Measurements from ENCODE around the gene GREB1.

Gene GREB1

DNA sequence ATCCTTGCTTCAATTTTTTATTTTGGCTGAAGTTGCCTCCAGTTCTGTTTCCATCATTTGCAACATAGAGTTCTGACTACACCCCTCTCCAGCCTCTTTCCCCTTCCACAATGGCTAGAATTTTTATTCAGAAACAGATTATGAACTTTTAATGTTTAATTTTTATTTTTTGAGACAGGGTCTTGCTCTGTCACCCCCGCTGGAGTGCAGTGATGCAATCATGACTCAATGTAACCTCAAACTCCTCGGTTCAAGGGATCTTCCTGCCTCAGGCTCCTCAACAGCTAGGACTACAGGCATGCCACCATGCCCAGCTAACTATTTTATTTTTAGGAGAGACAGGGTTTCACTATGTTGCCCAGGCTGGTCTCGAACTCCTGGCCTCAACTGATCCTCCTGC, 133.3 kb downstream of the GREB1 start:
- DNase-seq = no peak

DNA sequence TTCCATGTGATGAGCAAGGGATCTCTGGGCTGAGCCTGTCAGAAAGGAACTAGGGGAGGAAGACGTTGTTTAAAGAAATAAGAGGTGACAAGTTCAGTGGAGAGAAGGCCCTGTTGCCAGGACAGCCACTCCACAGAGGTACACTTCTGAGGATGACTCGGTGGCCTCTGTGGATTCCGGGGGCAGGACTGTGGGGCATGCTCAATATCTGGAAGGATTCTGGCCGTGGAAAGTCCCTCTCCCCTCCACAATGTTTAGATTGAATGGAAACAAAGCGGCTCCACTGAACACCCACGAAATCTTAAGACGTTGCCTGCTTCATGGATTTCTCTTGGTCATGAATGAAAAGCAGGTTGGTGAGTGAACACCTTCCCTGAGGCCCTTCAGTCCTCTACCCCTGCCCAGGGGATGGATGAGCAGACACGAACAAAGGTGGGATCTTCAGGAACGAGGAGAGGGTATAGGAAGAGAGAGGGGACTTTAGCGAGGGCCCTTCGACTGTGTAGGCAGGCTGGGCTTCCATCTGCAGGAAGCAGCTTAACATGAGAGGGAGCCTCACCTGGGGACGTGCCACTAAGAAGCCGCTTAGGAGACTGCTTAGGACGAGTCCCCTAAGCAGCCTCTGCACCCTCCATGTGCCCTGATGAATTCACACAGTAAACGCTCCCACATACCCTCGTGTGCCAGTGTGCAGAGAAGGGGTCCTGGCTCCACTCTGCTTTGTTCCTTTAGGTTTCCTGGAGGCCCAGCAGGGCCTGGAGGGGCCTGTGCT, 134.2 kb downstream of the GREB1 start:
- no peak for DNase-seq

DNA sequence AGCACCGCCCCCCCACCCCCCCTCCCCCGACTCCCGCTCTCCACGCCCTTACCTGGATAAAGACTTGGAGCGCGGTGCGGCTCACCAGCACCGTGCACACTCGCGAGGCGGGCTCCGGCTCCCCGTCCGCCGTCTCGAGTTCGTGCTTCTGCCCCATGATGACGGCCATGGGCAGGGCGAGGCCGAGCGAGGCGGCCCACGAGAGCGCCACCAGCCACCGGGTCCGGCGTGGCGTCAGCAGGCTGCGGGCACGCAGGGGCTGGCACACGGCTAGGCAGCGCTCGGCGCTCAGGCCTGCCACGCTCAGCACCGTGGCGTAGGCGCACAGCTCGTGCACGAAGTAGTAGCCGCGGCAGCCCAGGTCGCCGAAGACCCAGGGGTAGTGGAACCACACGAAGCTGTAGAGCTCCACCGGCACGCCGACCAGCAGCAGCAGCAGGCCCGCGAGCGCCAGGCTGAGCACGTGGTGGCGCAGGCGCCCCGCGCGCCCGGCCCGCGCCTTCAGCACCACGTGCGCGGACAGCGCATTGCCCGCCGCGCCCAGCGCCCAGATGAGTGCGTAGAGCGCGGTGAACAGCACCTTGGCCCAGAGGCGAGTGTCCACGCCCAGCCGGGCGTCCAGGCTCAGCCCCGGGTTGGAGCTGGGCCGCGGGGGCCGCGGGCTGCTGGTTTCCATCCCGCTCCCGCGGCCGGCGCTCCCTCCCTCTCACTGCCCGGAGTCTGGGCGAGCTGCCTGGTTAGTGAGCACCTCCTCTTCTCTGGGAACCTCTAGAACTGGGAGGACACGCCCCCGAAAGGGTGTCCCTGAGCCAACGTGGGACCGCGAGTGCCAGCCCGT, 135.8 kb downstream of the GREB1 start, which contains the start of gene NTSR2:
TSS of gene NTSR2 (minus strand) at position 742 of the 838 bp plus-strand sequence. CDS start at position 676, 66 bp downstream.
- DNase-seq = peak; percentile 30

DNA sequence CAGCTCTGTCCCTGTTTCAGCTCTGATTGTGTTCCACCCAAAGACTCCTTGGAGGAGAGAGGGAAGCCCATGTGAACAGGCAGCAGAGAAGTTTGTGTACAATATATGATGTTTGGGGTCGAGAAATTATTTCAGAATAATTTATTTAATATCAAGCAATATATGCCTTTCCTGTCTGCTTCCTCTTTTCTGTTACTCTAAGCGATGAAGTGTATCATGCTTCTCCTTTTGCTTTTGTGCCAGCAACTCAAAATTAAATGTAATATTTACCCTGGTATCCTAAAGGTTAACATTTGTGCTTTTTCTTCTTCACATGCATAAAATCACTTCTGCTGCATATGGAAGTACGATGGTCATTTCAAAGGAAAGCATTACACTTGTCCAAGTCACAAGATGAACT, 138.6 kb downstream of the GREB1 start:
- DNase-seq = no peak

DNA sequence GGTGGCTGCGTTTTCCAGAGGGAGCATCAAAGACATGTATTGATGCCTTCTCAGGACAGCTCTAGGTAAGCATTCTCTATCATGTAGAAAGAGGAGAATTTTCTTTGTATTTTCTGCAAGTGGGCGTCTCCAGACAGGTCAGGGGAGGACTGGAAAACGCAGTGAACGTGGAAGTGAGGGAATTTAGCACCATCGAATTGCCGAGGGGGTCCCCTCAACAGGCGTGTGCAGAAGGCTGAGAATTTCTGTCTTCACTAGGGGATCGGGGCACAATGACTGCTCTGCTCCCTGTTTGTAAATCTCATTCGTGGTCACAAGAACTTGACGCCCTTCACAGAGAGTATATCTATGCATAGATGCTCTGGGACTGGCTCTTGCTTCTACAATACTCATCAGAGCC, 141.1 kb downstream of the GREB1 start:
- no peak for DNase-seq

DNA sequence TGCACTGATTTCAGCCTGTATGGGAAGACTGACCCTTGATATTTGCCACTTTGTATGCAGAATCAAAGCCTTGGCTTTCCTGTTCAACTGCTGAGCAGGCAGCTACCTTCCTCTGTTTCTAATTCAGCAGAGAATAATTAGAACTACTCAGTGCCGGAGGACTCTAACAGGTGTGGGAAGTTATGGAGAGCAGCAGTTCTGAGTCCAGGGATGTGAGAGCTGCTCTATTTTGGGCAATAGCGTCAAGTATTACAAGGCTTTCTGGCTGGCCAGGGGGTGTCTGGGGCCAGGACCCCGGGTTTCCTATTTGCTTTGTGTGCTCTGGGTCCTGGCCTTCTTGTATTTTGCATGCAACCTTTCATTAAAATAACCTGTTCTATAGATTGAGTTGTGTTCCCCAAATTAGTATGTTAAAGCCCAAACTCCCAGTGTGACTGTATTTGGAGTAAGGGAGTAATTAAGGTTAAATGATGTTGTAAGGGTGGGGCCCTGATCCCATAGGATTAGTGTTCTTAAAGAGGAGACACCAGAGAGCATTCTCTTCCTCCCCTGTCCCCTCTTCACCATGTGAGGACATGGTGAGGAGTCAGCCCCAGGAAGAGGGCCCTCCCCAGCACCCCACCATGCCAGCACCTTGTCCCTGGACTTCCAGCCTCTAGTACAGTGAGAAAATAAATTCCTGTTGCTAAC, 141.7 kb downstream of the GREB1 start:
- DNase-seq = no peak

DNA sequence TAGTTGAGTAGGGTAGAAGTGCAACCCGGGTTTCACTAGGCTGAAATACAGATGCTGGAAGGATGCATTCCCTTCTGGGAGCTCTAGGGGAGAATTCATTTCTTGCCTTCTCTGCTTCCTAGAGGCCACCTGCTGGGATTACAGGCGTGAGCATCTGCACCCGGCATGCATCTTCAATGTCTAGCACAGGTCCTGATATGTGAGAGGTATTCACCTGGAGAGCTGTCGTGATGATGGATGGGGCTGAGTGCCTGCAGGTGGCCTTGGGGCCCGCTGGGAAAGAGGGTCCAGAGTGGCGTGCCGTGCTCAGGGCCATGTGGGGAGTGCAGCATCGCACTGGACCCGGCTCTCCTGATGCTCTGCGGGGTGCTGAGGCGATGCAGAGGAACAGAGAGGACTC, 142.8 kb downstream of the GREB1 start:
- DNase-seq = no peak

DNA sequence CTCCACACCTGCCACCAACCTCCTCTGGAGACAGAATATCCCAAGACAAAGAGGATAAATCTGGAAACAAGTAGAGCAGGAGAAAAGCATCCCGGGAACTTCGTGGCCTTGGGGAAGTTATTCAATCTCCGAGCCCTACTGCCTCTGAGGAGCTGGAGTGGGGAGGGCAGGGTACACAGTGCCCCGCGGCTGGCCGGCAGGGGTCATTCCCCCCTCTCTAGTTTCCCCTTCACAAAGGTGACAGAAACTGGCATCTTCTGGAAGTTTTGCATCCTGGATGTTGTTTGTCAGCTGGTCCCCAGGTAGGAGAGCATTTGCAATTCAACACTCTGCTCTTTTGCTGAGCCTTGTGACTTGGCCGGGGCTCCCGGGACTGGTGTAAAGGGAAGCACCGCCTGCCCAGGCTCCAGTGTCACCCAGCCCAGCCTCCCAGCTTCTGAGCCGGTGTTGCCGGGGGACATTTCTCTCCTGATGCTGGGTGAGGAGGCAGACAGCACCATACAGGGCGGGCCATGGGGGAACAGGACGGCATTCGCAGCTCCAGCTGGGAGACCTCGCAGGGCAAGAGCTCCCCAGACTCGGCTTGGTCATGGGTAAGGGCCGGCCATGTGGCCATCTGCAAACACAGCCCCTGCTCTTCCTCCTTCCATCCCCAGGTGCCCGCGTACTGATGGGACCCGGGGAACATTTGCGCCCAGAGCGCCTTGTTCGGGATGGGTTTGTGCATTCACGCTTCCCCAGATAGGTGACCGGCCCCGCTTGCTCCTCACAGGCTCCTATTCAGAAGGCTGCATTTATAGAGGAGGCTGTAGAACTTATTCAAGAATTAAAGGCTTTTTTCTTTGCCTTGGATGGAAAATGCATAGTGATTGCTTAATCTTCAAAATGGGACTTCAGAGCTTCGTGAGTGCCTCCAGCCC, 143.6 kb downstream of the GREB1 start:
- DNase-seq = no peak

DNA sequence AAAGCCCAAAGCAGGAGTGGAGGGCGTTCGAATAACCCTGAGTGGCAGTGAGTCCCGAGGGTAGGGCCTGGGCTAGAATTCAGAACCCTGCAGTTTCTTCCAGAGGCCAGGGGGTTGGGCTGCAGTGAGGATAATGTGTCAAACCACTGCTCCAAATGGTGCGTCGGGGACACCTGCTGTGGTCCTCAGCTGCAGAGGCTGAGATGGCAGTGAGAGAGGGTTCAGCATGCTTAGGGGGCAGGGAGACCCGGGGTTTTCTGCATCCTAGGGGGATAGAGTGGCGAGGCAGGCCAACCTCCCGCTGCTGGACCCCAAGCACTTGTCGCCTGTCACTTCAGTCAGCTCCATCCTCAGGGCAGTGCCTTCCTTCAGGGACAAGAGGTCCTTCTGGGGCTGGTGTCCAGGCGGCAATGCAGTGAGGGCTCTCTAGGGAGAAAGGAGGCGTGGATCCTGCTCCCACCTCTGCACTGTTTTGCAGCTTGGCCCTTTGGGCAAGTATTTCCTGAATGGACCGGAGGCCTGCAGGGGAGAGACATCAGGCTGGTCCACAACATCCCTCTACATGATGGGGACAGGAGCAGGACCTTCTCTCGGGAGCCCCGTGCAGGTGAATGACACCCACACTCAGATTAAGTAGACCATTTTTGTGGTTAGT, 144.6 kb downstream of the GREB1 start:
- DNase-seq = no peak

DNA sequence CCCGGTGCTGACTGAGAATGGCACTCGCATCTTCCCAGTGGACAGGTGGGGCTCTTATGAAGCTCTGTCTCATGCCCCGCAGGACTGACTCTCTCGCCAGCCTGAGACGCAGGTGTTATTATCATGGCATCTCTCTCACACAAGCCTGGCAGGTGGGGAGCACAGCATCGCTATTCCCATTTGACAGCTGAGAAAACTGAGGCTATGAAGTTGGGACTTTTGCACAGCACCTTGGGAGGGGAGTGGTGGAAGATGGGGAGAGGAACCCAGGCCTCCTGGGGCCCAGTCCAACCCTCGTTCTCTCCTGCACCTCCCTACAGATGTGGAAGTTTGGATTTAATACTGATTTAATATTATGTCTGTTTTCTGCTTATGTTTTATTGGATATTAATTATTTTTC, 145.2 kb downstream of the GREB1 start:
- no peak for DNase-seq

DNA sequence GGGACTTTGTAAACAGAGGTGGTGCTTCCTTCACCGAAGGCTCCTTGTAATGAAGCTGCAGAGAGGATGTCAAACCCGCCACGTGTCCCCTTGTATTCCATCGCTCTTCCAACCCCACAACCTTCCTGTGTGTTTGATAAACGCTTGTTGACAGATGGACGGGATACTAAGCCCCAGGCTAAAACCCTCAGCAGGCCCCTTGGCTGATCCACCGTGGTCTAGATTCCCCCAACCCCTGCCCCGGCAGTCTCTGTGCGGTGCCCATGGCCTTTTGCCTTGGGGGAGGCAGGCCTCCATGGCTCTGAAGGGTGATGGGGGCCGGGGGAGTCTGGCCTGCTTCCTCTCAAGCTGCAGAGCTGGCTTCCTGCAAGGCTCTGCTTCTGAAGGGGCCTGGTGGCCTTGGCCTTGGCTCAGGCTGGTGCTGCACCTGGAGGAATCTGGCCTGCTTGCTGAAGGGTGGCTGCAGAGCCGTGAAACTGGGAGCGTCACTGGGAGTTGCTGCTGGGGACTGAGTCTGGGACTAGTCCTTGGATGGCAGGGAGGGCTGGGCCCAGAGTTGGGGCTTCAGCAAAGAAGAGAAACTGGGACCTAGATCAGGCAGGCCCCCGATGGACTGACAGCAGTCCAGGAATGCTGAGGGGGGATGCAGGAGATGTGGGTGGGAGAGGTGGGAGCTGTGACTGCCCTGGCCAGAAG, 145.8 kb downstream of the GREB1 start:
- DNase-seq = no peak

DNA sequence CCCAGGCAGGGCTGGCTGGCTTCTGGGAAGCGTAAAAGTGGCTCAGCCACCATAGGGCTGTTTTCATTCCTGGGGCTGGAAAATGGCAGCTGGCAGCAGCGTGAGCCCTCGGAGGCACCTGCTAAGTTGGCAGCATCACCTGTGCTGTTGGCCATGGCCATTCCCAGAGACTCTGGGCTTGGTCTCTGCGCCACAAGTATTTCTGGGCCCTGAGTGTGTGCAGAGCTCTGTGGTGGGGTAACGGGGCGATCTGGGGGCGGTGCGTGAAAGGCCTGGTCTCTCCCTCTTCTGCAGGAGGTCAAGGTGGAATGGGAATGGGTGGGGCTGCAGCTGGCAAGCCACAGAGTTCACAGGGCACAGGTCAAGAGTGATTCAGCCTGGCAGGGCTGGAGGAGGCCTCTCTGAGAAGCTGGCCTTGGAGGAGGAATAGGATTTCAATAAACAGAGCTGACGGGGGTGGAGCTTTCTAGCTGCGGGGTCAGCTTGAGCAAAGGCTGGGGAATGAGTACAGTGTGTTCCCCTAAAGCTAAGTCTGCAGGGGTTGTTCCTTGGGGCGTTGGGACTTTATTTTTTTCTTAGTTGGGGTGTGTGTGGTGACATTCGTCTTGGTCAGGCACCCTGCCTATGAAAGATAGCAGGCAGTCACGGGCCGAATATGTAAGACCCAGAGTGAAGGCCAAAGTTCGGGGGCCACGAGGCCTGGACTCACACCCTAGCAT, 146.5 kb downstream of the GREB1 start:
- DNase-seq = no peak

DNA sequence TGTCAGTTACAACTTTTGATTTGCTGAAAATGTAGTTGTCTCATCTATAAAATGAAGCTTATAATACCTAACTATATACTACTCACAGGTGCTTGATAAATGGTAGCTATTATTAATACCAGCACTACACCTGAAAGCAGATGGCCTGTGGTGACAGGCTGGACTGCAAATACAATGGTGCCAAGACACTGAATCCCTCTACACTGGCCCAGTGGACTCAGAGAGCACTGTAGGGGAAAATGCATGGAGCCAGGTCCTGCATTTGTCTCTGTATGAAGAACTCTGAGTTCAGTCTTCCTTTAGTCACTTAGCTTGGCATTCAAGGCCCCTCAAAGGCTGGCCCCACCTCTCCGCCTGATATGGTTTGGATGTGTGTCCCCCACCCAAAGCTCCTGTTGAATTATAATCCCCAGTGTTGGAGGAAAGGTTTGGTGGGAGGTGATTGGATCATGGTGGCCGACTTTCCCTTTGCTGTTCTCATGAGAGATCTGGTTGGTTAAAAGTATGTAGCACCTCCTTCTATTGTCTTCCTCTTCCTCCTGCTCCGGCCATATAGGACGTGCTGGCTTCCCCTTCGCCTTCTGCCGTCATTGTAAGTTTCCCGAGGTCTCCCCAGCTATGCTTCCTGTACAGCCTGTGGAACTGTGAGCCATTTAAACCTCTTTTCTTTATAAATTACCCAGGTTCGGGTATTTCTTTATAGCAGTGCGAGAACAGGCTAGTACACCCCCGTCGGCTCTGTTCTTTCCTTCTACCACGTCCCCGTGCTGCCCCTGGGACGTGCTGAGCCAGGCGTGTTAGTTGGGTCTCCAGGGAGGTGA, 147.3 kb downstream of the GREB1 start:
- DNase-seq = no peak

DNA sequence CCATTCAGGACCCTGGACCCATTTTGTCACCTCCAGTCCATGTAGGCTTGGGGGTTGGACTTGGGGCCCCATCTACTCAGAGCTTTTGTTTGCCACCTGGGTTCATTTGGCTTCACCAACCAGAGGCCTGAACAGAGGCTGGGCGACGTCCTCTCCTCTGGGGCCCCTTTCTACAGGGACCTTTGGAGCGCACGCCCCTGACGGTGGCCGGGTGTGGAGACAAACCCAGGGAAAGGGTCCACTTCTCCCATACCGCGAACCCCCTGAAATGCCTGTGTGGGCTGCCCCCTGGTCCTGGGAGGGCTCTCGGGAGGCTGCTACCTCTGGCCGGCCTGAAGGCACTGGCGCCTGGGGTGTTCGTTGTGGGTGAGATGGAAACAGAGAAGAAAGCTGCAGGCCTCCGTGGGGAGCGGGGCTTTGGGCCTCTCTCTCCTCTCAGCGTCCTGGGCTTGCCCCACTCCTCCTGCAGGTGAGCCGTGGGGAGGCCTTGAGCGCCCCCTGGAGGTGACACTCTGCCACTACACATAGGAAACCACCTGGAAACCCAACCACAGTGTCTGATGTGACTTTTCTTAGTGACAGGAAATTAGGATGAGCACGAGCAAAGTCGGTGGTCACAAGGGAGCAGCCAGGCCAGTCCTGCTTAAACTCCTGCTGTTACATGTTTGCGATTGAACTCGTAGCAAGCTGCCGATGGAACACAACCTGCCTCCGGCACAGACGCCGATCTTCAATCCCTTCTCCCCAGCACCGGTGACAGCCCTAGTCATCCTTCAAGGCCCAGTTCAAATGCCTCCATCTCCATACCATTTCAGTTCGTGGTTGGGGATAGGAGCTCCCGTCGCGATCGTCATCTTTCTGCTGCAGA, 148.1 kb downstream of the GREB1 start:
- no peak for DNase-seq

DNA sequence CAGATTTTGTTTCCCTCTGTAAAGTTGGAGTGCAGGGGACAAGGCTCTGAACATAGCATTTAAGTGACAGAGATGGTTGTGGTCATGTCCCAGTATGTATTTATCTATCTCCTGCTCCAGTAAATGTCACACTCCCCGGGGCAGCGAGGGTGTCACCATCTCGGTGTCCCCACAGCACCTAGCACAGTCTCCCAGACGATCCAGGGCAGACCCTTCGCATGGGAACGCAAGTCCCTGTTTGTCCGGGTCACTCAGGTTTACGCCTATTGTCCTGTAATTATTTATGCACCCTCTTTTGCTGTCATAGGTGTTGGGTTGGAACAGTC, 148.7 kb downstream of the GREB1 start:
- DNase-seq = no peak

DNA sequence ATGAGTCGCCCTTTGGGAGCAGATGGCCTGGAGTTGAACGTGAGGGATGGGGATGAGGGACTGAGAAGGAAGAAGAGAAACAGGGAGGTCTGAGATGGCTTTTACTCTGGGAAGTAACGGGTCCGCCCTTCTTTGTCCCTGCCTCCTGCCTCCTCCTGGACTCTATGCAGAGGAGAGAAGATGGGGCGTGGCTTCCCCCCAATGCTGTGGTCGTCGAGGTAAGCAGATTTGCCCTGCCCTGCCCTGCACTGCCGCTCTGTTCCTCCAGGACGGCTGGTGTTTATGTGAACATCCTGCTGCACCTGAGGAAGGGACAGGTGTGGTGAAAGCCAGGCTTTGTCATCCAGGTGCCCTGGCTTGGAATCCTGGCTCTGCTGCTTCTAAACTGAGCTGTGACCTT, 149.6 kb downstream of the GREB1 start:
- no peak for DNase-seq

DNA sequence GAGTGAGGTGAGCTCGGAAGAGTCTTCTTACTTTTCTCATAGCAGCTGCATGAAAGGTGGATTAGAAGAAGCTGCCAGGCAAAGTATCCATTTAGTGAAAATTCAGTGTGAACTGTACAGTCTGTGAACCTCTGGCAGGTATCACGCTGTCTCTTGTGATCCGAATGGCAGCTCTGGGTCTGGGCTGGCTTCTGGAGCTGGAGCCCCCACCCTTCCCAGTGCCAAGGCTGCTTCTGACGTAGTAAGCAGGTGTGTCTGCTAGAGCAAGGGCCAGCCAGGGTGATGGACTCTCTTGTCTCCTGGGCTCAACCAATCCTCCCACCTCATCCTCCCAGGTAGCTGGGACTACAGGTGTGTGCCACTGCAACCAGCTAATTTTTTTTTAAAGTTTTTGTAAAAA, 150.1 kb downstream of the GREB1 start:
- no peak for DNase-seq

DNA sequence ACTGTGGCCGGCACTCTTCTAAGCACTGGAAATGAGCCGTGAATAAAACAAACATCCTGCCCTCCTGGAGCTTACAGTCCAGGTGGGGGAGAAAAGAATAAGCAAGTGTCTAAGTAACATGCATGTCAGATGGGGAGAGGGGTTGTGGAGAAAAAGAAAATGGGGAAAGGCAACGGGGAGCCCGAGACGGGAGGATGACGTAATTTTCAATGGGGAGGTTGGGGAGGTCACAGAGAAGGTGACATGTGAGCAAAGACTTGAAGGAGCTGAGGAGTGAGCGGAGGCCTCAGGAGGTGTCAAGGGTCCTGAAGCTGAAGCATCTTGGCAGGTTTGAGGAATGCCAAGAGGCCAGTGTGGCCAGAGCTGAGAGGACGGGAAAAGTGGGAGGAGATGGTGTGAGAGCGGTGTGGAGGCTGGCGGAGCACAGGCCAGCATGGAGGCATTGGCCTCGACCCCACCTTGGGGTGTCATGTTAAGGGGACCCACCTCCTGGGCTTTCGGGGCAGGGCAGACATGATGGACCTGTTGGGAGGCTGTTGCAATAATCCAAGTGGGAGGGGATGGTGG, 151.1 kb downstream of the GREB1 start:
- no peak for DNase-seq

Data from EL (cell line).